ENCODE results near the gene TRIO.

Gene TRIO

GRCh38 chr5:14151416-14151815, 8.3 kb downstream of the TRIO start:
- TF ChIP-seq POLR2AphosphoS5 (IDR thresholded peaks at IDR 0.05; ENCODE audit: low read depth, low read length) = no peak
- TF ChIP-seq FOXP2 (optimal IDR thresholded peaks at IDR 0.05; ENCODE audit: borderline replicate concordance, extremely low read depth, extremely low read length, insufficient read depth) = no peak
- no peak for TF ChIP-seq SIN3A (IDR thresholded peaks at IDR 0.05; ENCODE audit: borderline replicate concordance, insufficient read depth, low read length)
- TF ChIP-seq REST (IDR thresholded peaks at IDR 0.05; ENCODE audit: insufficient read depth in 1 of 2, low read depth in 2 of 2, low read length in 2 of 2) = no peak
- no peak for TF ChIP-seq TAF1 (IDR thresholded peaks at IDR 0.05; ENCODE audit: borderline replicate concordance, insufficient read depth, low read length)

GRCh38 chr5:14153071-14153864, 10.1 kb downstream of the TRIO start:
- TF ChIP-seq REST (IDR thresholded peaks at IDR 0.05; ENCODE audit: insufficient read depth in 1 of 2, low read depth in 2 of 2, low read length in 2 of 2) (no peak), FOXP2 (optimal IDR thresholded peaks at IDR 0.05; ENCODE audit: borderline replicate concordance, extremely low read depth, extremely low read length, insufficient read depth) (no peak), SIN3A (IDR thresholded peaks at IDR 0.05; ENCODE audit: borderline replicate concordance, insufficient read depth, low read length) (no peak), POLR2AphosphoS5 (IDR thresholded peaks at IDR 0.05; ENCODE audit: low read depth, low read length) (no peak), TAF1 (IDR thresholded peaks at IDR 0.05; ENCODE audit: borderline replicate concordance, insufficient read depth, low read length) (no peak)

- TF ChIP-seq POLR2AphosphoS5 (IDR thresholded peaks at IDR 0.05; ENCODE audit: low read depth, low read length) (peak; percentile 64), SIN3A (IDR thresholded peaks at IDR 0.05; ENCODE audit: borderline replicate concordance, insufficient read depth, low read length) (peak; percentile 92; the same call in 1 of the 2 replicates), REST (IDR thresholded peaks at IDR 0.05; ENCODE audit: insufficient read depth in 1 of 2, low read depth in 2 of 2, low read length in 2 of 2) (peak in 1 of 2 experiments; percentile 51; a peak in 1 of 4 replicates), TAF1 (IDR thresholded peaks at IDR 0.05; ENCODE audit: borderline replicate concordance, insufficient read depth, low read length) (peak; percentile 90; the same call in 1 of the 2 replicates), FOXP2 (optimal IDR thresholded peaks at IDR 0.05; ENCODE audit: borderline replicate concordance, extremely low read depth, extremely low read length, insufficient read depth) (no peak)
Measured at GRCh38 chr5:14153932-14154731, 11.0 kb downstream of the TRIO start.

GRCh38 chr5:14155075-14155474, 11.9 kb downstream of the TRIO start:
- no peak for TF ChIP-seq POLR2AphosphoS5 (IDR thresholded peaks at IDR 0.05; ENCODE audit: low read depth, low read length)
- no peak for TF ChIP-seq TAF1 (IDR thresholded peaks at IDR 0.05; ENCODE audit: borderline replicate concordance, insufficient read depth, low read length)
- TF ChIP-seq FOXP2 (optimal IDR thresholded peaks at IDR 0.05; ENCODE audit: borderline replicate concordance, extremely low read depth, extremely low read length, insufficient read depth) = no peak
- no peak for TF ChIP-seq SIN3A (IDR thresholded peaks at IDR 0.05; ENCODE audit: borderline replicate concordance, insufficient read depth, low read length)
- TF ChIP-seq REST (IDR thresholded peaks at IDR 0.05; ENCODE audit: insufficient read depth in 1 of 2, low read depth in 2 of 2, low read length in 2 of 2) = no peak

Data from PFSK-1 (cell line).